Liver (tissue), 3 donors: ENCODE data around the gene SCGN.

Experiments
- ATF3 ChIP-seq: IDR thresholded peaks from 2 replicates; pipeline ENCODE4 v1.6.1; 2016; ENCODE audit warnings: antibody characterized with exemption
- CTCF ChIP-seq: fragments of 150-350 bp; IDR thresholded peaks from 2 replicates; pipeline ENCODE4 v1.5.1; 2017; ENCODE audit warnings: improper control_type of control experiment, low read depth, low read length; ENCODE audit not compliant: missing input control
- JUND ChIP-seq, 2 donors: IDR thresholded peaks; 2 replicates each; pipeline ENCODE4 v1.6.1; 2016; ENCODE audit warnings: antibody characterized with exemption in 2 of 2
- MAX ChIP-seq: IDR thresholded peaks from 2 replicates; pipeline ENCODE4 v1.6.1; 2016; ENCODE audit warnings: antibody characterized with exemption
- RAD21 ChIP-seq, 2 donors: IDR thresholded peaks; 2 replicates each; pipeline ENCODE4 v1.6.1; 2016; ENCODE audit warnings: antibody characterized with exemption in 2 of 2, mild to moderate bottlenecking in 2 of 2
- REST ChIP-seq: IDR thresholded peaks from 2 replicates; pipeline ENCODE4 v1.6.1; 2016; ENCODE audit warnings: antibody characterized with exemption, mild to moderate bottlenecking
- RXRA ChIP-seq, 2 donors: IDR thresholded peaks; 2 replicates each; pipeline ENCODE4 v1.6.1; 2017 to 2018; ENCODE audit warnings: antibody characterized with exemption in 2 of 2, mild to moderate bottlenecking in 1 of 2
- SP1 ChIP-seq: IDR thresholded peaks from 2 replicates; pipeline ENCODE4 v1.6.1; 2018; ENCODE audit warnings: antibody characterized with exemption, mild to moderate bottlenecking
- TAF1 ChIP-seq: conservative IDR thresholded peaks from 2 replicates; pipeline ENCODE4 v1.6.1; 2016; ENCODE audit warnings: antibody characterized with exemption, mild to moderate bottlenecking
- YY1 ChIP-seq: IDR thresholded peaks from 2 replicates; pipeline ENCODE4 v1.6.1; 2016; ENCODE audit warnings: antibody characterized with exemption, mild to moderate bottlenecking
- donor health status: healthy.
- donor health status: healthy.

- TF ChIP-seq CTCF (no peak), TAF1 (no peak), YY1 (no peak), ATF3 (no peak), JUND (IDR thresholded peaks at IDR 0.05) (no peak), RAD21 (IDR thresholded peaks at IDR 0.05) (no peak), REST (no peak), RXRA (IDR thresholded peaks at IDR 0.05) (no peak), SP1 (no peak), MAX (no peak)
These were observed 32.8 kb upstream of the SCGN start for GRCh38 chr6:25619217-25619616.
